Measurements from ENCODE around the gene OR6S1. TPM values are rescaled to one million over a fixed set of nuclear protein-coding genes. Genes with fewer than 3 reads are reported as not detected.

OR6S1 gene
- total and polyA plus RNA-seq, 9 donors, result not detected

DNA sequence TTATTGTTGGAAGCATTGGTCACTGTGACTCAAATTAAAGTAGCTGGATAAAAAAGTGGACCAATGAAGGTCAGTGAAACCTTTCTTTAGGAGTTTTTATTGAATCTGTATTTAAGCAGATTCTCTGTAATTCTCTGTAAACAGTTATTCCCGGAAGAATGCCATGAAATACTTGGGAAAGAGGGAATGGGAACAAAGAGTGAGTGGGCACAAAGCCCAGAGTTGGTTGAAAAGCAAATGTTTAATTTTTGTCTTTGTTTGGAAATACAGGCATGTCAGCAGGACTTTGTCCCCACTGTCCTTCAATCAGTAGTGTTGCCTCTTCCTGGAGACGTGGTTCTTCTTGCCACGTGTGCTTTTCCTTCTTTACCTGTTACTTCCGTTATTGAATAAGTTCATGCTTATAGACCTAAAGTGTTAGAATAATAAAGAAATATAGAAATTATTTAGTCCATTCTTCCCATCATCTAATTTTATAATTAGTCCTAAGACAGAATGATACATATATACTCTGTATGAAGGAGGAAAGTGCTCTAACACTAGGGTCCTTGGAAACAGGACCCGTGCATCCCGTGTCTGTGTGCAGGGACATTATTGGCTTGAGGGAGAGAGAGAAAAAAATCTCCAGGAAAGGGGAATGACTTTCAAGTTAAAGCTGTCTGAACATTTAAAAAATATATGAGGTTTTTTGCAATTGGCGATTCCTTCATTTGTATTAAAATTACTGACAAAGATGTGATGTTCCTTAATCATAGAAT, 45.1 kb upstream of the OR6S1 start:
- H3K27me3 ChIP-seq, result no peaks in the 10 kb centered on the region
- DNase-seq, result no peak
- no peaks in the 10 kb centered on the region for H3K9me3 ChIP-seq
- peaks cover 8% of the 10 kb centered on the region for H3K4me1 ChIP-seq (ENCODE audit: insufficient read depth)
- 44 to 58% (median 45%) methylated on average over 7 of the region's 7 CpGs for WGBS, 3 donors
- peak overlapping the region; percentile 82 for H3K4me3 ChIP-seq
- no peaks in the 10 kb centered on the region for H3K36me3 ChIP-seq
- H3K27ac ChIP-seq, result peak overlapping the region in 1 of 2 donors; percentile 5
- TF ChIP-seq POLR2A (IDR thresholded peaks at IDR 0.05) (no peak), EP300 (IDR thresholded peaks at IDR 0.05) (no peak)
- TF ChIP-seq, protein P1, sequence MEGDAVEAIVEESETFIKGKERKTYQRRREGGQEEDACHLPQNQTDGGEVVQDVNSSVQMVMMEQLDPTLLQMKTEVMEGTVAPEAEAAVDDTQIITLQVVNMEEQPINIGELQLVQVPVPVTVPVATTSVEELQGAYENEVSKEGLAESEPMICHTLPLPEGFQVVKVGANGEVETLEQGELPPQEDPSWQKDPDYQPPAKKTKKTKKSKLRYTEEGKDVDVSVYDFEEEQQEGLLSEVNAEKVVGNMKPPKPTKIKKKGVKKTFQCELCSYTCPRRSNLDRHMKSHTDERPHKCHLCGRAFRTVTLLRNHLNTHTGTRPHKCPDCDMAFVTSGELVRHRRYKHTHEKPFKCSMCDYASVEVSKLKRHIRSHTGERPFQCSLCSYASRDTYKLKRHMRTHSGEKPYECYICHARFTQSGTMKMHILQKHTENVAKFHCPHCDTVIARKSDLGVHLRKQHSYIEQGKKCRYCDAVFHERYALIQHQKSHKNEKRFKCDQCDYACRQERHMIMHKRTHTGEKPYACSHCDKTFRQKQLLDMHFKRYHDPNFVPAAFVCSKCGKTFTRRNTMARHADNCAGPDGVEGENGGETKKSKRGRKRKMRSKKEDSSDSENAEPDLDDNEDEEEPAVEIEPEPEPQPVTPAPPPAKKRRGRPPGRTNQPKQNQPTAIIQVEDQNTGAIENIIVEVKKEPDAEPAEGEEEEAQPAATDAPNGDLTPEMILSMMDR (IDR thresholded peaks at IDR 0.05), result no peak
- intact Hi-C loops (cut with DNase I), result loop anchor here in 3 of 4 donors (10.0 kb wide), 6 partner anchors 288 to 418 kb away; partner anchors contain the start of genes NDRG2 (in 1 of the 3), PARP2 (in 1 of the 3), TMEM253 (in 1 of the 3) and ZNF219 (in 1 of the 3)

DNA sequence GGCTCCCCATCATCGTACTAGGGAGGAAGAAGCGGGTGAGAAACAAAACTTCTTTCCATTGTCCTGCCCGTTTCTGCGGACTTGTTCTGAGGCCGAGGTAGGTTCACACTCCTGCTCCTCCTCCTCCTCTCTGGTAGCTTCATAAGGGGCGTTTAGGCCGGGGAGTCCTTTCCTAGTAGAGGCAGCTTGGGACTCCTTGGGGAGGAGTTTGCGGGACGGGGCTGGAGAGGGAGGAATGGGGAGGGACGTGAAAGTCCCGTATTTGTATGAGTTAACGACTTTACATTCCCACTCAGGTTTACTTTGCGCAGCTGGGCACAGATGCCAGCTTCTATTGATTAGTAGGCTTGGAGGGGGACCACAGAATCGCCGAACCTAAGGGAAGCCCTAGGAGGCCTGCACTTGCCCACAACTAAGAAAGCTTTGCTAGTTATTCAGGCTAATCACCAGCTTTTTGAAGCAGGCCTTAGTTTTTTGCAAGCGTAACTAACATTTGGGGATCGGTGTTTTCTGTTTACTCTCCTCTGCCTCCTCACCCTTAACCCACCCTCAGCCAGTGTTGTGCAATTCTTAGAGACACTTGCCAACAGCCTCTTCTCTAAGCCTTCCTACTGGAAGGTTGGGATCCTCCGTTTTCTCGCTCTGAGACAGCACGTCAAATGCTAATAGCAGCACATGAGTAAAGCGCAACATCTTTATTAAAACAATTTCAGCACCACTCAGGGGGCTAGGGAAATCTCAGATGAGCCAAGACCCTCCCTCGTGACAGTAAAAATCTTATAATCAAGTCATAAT, 43.4 kb upstream of the OR6S1 start:
- no peaks in the 10 kb centered on the region for H3K27me3 ChIP-seq
- peak; percentile 57 to 83 (median 58) for DNase-seq
- 2 to 5% (median 3%) methylated on average over 22 of the region's 22 CpGs for WGBS, 3 donors
- peaks cover 10% of the 10 kb centered on the region for H3K4me1 ChIP-seq (ENCODE audit: insufficient read depth)
- H3K4me3 ChIP-seq, result peak overlapping the region; percentile 82
- no peaks in the 10 kb centered on the region for H3K9me3 ChIP-seq
- peak overlapping the region; percentile 98 for H3K27ac ChIP-seq
- H3K36me3 ChIP-seq, result no peaks in the 10 kb centered on the region
- no peak for TF ChIP-seq EP300 (IDR thresholded peaks at IDR 0.05)
- TF ChIP-seq, protein P1 (IDR thresholded peaks at IDR 0.05), result no peak
- TF ChIP-seq POLR2A (IDR thresholded peaks at IDR 0.05), result no peak
- intact Hi-C loops (cut with DNase I), result loop anchor here (1.0 to 10.0 kb wide), 14 partner anchors 53 to 420 kb away; partner anchors contain the start of genes PARP2 (in 2 of the 4), NDRG2 (in 1 of the 4), PIP4P1 (in 1 of the 4) and TMEM253 (in 1 of the 4)

DNA sequence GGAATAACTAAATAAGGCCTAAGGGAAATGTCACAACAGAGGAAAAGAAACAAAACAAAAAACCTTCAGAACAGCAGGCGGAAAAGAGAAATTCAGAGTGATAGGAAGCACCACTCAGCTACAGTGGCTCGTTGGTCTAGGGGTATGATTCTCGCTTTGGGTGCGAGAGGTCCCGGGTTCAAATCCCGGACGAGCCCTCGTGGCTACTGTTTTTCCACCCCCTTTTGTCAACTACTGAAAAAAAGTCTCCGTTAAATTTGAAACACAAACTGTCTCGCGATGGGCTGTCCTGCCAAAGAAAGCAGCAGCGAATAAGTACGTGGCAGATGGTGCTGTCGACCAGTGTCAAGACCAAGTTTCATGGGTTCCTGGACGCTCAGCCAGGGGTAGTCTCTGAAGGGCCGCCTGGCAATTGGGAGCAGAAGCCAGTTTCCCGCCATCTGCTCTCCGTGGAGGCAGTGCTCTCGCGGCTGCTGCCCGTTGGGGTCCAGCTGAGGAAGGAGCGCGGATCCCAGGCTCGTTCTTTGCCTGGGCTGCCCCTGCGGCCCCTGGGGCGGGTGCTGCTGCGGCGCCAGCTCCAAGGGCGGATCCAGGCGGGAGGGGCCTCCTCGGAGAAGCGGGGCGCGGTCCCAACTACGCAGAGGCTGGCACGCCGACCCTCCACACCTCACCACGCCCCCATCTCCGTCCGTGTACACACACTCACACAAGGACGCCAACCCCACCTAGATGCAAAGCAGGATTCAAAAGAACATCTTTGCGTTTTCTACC, 42.6 kb upstream of the OR6S1 start, which contains the start of gene RNASE4:
Gene RNASE4, plus strand, starts transcription at position 670 of the 771 bp plus-strand sequence. CDS start 14,812 bp downstream, outside the sequence.
- Histone ChIP-seq H3K27ac (peak within 1 kb of the TSS; percentile 98), H3K27me3 (no peaks in the 10 kb centered on the region), H3K4me1 (ENCODE audit: insufficient read depth) (peaks cover 10% of the 10 kb centered on the region), H3K36me3 (no peaks in the 10 kb centered on the region), H3K9me3 (no peaks in the 10 kb centered on the region), H3K4me3 (peak within 1 kb of the TSS; percentile 82)
- intact Hi-C loops (cut with DNase I), result loop anchor here (1.0 to 10.0 kb wide), 15 partner anchors 52 to 421 kb away; partner anchors contain the start of genes PARP2 (in 2 of the 4), PIP4P1 (in 2 of the 4), NDRG2 (in 1 of the 4) and TMEM253 (in 1 of the 4)
- 0 to 1% (median 0%) methylated on average over 41 to 42 of the region's 42 CpGs for WGBS, 3 donors
- TF ChIP-seq, protein P1 (IDR thresholded peaks at IDR 0.05), result peak in 2 of 3 donors; percentile 6 to 9
- TF ChIP-seq EP300 (IDR thresholded peaks at IDR 0.05), result peak; percentile 65
- TF ChIP-seq POLR2A (IDR thresholded peaks at IDR 0.05), result peak; percentile 60
- DNase-seq, result peak; percentile 86 to 91 (median 89)

Measured in ovary (tissue), 9 donors.